HG03575 (cell line): ENCODE data around the gene ZNF710.
A peak's percentile ranks its signal among the peaks of the same experiment; 100 is the strongest.
"Not testable (repeated sequence)": the region's sequence is repeated elsewhere in the genome, so short reads cannot be mapped to it uniquely, and the experiment has no call there.

Source experiments
- ATAC-seq: cut with Tn5 transposase; IDR thresholded peaks from one replicate; pipeline ENCODE4 v1.9.1; 2021; ENCODE audit not compliant: unreplicated experiment, insufficient number of reproducible peaks, low FRiP score; ENCODE audit errors: extremely low read depth

ZNF710 gene

DNA sequence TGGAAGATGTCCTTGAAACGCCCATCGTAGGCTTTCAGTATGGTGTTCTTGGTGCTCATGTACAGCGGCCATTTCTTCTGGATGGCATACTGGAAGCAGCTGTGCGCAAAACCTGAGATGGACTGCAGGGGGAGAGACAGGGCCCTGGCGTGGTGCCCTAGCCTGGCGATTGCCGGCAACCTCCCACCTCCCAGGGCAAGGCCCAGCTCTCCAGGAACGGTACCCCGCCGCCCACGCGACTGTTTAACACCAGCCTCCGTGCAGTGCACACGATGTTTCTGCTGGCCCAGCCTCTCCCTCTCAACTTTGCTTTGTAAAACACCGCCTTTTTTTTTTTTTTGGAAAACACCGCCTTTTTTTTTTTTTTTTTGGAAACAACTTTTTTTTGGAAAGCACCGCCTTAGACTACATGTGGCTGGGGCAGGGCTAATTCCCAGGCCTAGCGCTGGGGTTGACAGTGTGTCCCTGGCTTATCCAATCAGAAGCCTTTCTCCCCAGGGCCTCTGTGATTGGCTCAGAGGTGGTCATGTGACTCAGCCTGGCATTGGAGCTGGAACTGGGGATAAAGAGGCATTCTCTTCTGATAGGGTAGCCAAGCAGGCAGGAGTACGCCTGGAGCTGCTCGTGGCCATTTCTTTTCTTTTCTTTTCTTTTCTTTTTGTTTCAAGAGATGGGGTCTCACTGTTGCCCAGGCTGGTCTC is 86.5 kb downstream of the ZNF710 start:
- no peak for ATAC-seq

- no peak for ATAC-seq
These were observed 89.2 kb downstream of the ZNF710 start for GRCh38 chr15:90090226-90090848.

DNA sequence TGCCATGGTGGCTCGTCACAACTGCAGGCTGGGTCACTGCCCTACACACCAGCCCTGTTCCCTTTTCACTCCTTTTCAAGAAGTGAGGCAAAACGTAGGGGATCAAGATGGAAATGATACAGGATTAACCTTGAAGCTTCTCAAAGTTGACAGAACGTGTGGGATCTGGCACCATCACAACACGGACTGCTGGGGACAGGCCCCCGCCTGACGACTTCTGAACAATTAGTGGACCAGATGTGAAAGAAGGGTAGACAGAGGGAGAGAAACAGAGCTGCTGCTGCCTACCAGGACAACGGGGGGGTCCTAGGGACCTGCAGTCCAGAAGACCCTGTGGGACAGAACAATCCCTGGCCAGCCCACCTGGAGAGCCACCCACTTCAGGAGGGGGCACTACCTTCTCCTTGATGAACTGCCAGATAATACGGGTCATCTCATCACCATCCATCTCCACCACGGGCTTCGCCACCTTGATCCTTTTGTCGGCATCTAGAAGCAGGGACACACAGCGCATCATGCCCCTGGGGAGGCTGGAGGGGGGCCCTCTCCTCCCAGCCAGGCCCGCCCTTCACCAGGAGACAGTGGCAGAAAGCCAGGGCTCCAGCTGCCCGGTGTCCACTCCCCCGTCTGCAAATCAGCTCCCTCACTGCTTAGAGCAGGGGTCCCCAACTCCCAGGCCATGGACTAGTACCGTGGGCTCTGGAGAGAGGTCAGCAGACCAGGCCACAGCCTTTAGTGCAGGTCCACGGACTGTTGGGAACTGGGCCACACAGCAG is 90.2 kb downstream of the ZNF710 start:
- no peak for ATAC-seq

DNA sequence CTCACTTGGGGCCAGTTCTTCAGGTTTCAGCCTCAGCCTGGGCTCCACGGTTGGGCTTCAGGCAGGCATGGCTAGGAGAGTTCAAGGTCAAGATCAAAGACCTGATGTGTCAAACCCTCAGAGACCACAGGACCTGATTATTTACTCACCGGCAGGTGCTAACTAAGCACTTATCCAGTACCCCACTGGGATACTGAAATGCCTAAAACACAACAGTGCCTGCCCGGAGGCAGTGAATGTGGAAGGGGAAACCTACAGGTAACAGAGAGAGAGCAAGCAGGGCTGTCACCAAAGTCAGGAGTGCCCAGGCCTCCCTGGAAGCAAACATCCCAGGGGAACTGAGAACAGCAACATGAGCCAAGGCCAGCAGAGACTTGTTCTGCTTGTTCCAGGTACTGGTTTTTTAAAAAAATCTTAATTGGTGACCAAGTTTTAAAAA is 94.4 kb downstream of the ZNF710 start:
- ATAC-seq = no peak

GRCh38 chr15:90097475-90097874 is 96.4 kb downstream of the ZNF710 start:
- peak; percentile 53 for ATAC-seq

GRCh38 chr15:90099072-90099867 is 98.1 kb downstream of the ZNF710 start:
- ATAC-seq = no peak

DNA sequence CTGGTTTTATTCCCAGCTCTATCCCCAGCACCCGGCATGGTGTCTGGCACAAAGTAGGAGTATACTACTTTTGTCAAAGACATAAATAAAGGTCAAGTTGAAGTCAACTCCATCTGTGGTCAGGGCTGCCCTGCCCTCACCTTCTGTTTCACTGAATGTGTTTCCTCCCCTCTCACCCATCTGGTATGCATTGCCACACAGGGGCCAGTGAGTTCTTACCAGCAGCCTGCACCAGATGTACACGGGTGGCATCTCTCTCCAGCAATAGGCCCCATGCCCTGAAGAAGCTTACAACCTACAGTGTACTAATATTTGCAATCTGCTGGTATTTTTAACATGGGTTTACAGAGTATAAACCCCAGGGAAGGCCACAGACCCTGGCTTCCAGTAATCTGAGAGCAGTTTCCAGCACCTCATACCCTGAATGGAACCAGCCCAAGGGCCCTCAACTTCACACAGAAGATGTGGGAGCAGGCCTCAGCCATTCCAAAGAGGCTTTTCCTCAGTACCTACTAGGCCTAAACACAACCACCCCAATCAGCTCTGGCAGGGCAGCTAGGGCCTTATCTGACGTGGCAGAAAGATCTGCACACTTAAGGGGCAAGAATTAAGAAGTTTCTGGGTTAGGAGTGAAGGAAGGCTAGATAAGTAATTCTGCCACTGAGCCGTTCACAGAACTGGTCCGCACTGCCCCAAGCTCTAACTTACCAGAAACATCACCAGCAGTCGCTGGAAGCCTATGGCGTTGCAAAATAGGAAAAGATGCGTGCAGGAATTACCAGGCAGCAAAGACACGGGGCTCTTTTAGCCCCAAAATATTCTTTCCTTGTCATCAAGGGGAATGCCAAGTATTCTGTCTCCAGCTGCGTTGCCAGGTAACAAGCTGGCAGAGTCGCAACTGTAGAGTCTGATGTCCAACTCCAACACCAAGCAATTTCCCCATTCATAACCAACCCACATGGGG is 99.0 kb downstream of the ZNF710 start:
- no peak for ATAC-seq

DNA sequence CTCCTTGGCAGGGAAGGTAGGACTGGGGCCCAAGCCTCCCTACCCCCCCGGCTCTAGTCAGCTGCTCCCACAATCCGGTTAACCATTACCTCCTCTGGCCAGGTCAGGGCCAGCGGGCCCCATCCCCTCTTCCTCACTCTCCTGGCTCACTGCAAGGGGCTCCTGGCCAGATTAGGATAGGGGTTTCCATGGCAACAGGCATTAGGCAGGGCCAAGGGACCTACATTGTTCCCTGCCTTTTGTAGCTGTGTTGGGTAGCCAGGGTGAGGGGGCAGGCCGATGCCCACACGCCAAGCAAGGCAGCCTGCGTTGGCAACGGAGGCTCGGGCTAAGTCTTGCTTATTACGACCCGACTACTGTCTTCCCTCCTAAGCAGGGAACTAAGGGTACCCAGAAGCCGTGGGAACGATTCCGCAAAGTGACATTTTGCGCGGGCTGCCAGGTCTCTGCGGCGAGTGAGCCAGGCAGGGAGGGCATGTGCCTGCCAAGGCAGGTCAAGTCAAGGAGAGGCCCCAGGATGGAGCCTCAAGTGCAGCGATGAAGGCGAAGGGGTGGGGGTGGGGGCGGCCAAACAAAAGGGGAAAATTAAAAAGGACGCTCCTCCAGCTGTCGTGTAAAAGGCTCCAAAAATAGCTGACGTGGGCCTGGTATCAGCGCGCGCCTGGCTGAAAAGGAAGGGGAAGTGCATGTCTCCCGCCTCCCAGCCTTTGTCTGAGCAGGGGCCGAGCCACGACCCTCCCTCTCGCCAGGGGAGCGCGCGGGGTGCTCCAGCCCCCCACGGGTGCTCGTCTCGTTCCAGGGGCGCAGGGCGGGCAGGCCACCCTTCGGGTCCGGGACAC is 100.2 kb downstream of the ZNF710 start:
- ATAC-seq = no peak

DNA sequence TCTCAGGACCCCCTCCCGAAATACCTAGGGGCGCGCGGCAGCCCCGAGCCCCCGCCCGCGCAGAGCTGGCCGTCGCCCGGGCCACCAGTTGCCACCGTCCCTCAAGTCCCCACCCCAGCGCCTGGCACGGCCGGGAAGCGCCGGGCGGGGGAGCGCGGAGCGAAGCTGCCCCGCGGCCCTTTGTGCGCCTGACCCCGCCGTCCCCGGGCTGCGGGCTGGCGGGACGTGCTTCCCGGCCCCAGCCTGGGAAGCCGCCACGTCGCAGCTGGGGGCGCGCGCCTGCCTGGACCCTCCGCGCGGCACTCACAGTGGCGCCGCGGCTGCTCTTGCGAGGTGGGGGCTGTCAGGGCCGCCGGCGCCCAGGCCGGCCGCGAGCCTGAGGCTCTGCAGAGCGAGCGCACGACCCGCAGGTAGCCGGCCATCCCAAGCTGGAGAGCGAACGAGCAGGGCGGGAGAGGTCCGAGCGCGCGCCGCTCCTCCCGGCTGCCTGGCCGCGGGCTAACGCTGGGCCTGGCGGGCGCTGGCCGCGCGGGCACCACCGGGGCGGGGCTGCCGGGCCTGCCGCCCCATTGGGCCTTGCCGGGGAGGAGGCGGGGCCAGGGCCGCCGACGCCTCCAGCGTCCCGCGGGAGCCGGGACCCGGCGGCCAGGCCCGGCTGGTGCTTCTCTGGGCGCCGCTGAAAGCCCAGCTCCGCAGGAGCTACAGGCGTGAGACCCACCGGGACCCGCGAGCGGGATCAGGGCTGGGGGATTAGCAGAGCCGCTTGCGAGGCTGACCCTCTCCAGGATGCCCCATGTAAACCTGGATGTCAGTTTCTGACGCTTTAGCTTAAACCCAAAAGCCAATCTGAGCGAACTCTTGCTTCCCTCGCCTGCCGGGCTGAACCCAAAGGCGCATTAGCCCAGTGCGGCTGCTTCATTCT is 101.1 kb downstream of the ZNF710 start, which contains the start of gene IDH2:
Gene IDH2, minus strand, starts transcription at position 500 of the 922 bp plus-strand sequence. Its CDS starts 78 bp downstream, at position 422.
- ATAC-seq = no peak

GRCh38 chr15:90103701-90104329 is 102.7 kb downstream of the ZNF710 start:
- ATAC-seq = no peak

DNA sequence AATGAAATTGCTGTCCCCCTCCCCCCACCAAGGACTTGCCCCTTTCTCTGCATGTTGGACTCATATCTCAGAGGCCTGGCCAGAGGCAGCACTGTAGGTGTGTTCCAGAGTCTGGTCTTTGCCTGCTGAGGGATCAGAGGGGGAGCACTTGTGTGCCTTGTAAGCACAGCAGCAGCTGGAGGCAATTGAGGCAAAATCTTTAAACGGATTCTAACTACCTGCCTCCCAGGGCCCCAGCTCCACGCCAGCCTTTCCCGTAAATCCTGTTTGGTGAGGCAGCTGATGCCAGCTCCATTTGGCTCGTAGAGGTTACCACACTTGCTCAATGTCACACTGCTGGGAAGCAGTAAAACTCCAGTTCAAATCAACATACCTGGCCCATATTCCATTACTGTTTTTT is 103.4 kb downstream of the ZNF710 start:
- no peak for ATAC-seq

DNA sequence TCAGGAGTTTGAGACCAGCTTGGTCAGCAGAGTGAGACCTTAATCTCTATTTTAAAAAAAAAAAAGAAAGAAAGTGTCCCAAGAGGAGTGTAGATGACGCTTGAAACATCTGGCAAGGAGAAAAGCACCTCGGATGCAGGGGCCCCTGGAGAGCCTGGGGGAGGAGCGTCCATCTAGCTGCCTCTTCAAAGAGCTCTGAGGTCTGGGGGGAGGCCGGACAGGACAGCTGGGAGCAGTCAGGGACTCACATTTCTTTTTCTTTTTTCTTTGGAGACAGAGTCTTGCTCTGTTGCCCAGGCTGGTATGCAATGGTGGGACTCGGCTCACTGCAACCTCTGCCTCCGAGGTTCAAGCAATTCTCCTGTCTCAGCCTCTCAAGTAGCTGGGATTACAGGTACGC is 104.4 kb downstream of the ZNF710 start:
- ATAC-seq = no peak

GRCh38 chr15:90106522-90107117 is 105.5 kb downstream of the ZNF710 start:
- ATAC-seq = no peak

DNA sequence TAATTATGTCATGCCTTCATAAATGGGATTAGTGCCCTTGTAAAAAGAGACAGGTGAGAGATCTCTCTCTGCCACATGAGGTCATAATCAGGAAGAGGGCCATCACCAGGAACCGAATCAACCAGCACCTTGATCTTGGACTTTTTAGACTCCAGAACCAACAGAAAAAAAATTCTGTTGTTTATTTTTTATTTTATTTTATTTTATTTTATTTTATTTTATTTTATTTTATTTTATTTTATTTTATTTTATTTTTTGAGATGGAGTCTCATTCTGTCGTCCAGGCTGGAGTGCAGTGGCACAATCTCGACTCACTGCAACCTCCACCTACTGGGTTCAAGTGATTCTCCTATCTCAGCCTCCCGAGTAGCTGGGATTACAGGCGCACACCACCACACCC is 106.9 kb downstream of the ZNF710 start:
- ATAC-seq = not testable (repeated sequence)

DNA sequence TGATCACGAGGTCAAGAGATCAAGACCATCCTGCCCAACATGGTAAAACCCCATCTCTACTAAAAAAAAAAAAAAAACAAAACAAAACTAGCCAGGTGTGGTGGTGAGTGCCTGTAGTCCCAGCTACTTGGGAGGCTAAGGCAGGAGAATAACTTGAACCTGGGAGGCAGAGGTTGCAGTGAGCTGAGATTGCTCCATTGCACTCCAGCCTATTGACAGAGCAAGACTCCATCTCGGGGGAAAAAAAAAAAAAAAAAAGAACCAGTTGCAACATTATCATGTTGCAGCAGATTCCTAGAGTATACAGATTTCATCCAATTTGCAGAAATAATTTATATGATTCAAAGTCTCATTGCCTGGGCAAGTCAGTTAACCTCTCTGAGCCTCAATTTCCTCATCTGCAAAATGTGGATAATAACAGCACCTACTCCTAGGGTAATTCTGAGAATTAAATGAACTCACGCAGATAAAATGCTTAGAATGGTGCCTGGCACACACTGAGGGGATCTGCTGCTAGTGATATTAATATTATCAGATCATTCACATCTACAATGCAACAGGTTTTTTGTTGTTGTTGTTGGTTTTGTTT is 108.1 kb downstream of the ZNF710 start:
- not testable (repeated sequence) for ATAC-seq
